ACHN (cell line): Measurements from ENCODE around the gene SUSD3.

Experiments used
- DNase-seq: peaks from one replicate; pipeline ENCODE4 v3.0.0-alpha.2; 2015
- in situ Hi-C: cut with HindIII; loops from 2 replicates; pipeline ENCODE4 v1.10.0; 2017; ENCODE audit warnings: low sequenced_read_pairs, low pct_ligation_motif_present, low pct_unique_long_range_greater_than_20kb

The SUSD3 gene

DNA sequence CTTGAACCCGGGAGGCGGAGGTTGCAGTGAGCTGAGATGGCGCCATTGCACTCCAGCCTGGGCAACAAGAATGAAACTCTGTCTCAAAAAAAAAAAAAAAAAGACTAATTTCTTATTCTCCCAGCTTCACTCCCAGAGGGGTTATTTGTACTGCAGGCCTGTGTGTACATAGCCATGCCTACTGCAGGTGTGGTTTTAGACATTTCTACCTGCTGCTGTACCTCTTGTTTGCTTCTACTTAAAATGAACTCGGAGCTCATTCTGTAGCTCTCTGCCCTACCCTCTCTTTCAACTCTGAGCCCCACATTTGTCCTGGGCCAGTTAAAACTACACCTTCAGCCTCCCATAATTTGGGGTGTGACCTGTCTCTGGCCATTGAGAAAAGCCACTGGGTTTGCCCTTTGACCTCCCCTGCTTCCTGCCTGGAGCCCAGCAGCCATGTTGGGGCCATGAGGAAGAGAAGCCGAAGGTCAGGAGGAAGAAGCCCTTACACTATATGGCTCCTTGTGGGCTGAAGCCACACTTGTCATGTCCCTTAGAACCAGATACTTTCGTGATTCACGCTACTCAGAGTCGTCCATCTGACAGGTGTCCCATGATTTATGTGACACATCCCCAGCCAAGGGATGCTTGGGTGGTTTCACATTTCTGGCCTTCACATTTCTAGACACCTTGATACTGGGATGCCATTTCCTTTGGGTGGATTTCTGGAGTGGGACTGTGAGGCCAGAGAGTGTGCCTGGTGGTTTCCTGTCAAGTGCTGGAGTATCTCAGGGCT, 28.1 kb downstream of the SUSD3 start:
- no peak for DNase-seq
- in situ Hi-C loops: no loop called here

DNA sequence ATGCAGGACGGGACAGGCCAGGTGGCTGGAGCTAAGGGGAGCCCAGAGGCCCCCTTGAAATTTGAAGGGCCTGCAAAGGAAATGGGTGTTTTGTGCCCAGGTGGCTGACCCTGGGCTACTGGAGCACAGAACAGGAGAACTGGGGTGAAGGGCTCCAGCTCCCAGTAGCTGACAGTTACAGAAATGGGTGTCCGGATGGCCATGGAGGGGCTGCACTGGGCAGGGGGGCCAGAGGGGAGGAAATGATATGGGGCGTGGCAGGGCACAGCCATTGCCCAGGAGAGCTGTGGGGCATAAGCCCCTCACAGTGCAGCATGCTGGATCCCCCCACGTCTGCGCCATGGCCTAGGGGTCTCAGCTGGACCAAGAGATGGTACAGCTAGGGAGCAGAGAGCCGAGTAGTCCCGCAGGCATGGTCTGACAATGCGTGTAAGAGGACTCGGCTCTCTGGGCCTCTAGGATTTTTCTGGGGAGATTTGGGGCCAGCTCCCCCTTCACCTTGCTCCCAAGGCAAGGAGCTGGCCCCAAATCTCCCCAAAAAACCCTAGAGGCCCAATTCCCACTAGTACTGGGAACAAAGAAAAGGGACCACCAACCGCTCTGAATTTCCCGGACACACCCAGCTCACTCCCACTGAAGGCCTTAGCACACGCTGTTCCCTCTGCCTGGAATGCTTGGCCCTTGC, 29.6 kb downstream of the SUSD3 start:
- in situ Hi-C loops: no loop called here

DNA sequence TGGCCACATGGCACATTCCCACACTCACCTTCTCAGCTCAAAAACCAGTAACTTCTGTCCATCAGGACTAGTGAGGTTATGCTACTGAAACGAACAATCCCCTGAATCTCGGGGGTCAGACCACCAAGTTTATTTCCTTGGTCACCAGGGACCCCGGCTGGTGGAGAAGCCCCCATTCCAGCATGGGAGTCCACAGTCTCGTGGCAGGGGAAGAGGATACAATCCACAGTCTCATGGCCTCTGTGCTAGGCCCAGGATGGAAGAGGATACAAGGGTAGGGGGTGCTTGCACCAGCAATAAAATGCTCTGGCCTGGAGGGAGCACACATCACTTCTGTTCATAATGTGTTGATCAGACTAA, 30.1 kb downstream of the SUSD3 start:
- DNase-seq: no peak
- in situ Hi-C loops: no loop called here

More for the DNA sequence above, 29.6 kb downstream of the SUSD3 start:
- no peak for DNase-seq

DNA sequence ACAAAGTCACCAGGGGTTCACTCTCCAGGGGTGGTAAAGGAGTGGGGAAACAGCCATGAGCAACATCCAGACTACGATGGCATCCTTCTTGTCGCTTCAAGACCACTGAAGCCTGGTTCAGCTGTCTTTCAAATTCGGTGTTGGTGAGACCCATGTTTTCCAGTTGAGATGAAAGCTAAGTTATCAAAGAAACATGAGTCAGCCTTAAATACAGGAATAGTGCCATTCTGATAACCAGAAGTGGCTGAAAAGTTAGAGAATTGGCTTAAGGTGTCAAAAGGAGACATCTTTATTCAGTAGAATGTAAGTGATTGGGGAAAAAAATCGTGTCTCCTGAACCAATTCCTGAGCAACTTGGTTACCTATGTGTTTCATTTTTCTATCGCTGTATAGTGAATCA, 30.5 kb downstream of the SUSD3 start:
- in situ Hi-C loops: no loop called here
- no peak for DNase-seq

DNA sequence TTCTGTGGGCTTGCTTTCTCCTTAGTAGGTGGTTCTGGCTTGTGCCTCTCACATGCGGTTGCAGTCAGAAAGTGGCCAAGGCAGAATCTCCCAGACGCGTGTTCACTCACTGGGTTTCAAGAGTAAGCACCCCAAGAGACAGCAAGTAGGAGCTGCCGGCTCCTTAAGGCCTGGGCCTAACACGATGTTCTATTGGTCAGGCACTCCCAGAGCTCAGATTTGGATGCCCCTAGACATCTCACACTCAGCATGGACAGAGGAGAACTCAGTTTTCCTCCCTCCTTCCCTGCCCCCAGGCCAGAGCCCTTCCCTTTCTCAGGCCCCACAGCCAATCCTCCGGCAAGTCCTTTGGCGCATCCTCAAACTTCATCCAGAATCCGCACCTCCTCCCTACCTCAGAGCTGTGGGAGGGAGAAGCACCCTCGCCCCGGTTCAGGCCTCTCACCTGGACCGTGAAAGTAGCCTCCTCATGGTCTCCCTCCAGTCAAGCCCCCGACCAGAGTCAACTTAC, 31.0 kb downstream of the SUSD3 start:
- no peak for DNase-seq

DNA sequence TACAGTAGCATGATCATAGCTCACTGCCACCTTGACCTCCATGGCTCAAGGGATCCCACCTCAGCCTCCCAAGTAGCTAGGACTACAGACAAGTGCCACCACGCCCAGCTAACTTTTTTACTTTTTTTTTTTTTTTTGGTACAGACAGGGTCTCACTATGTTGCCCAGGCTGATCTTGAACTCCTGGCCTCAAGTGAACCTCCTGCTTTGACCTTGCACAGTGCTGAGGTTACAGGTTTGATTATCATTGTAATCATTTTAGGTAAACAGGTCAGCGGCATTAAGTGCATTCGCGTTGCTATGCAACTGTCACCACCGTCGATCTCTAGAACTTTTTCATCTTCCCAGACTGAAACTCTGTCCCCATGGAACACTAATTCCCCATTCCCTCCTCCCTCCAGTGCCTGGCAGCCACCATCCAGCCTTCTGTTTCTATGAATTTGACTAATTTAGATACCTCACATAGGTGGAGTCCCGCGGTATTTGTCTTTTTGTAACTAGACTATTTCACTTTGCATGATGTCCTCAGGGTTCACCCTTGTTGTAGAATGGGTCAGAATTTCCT, 31.7 kb downstream of the SUSD3 start:
- in situ Hi-C loops: no loop called here
- DNase-seq: no peak

More for the DNA sequence above, 31.0 kb downstream of the SUSD3 start:
- in situ Hi-C loops: no loop called here

DNA sequence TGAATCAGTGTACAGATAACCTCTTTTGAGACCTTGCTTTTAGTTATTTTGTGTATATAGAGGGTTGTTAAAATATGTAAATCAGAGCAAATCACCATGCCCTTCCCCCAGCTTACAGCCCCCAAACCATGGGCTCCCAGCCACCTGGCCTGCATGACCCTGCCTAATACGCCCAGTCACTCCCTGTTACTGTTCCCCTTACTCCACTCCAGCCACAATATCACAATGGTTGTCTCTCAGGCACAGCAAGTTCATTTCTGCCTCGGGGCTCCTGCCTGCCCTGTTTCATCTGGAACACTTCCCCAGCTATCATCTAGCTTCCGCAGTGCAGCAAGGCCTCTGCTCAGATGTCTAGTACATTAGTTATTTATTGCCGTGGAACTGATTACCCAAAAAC, 32.6 kb downstream of the SUSD3 start:
- no peak for DNase-seq
- in situ Hi-C loops: no loop called here

DNA sequence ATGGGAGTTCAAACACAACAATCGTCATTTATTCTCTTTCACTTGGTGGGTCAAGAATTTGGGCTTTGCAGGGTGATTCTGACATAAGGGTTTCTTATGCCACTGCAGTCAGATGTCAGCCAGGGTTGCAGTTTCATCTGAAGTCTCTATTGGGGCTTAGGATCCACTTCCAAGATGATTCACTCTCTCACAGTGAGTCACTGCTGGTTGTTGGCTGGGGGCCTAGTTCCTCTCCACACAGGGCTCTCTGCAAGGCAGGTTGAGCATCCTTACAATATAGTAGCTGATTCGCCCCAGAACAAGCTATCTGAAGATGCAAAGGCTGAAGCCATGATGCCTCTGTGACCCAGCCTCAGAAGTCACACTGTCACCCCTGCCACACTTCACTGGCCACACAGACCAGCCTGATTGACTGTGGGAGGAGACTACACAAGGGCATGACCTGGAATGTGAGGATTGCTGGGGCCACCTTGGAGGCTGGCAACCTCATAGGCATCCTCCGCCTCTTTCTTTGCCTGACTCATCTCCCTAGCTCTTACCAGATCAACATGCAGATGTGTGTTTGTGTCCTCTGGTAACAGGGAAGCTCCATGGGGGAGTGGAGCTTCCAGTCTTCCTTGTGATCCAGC, 33.1 kb downstream of the SUSD3 start:
- in situ Hi-C loops: no loop called here
- DNase-seq: peak; percentile 65

DNA sequence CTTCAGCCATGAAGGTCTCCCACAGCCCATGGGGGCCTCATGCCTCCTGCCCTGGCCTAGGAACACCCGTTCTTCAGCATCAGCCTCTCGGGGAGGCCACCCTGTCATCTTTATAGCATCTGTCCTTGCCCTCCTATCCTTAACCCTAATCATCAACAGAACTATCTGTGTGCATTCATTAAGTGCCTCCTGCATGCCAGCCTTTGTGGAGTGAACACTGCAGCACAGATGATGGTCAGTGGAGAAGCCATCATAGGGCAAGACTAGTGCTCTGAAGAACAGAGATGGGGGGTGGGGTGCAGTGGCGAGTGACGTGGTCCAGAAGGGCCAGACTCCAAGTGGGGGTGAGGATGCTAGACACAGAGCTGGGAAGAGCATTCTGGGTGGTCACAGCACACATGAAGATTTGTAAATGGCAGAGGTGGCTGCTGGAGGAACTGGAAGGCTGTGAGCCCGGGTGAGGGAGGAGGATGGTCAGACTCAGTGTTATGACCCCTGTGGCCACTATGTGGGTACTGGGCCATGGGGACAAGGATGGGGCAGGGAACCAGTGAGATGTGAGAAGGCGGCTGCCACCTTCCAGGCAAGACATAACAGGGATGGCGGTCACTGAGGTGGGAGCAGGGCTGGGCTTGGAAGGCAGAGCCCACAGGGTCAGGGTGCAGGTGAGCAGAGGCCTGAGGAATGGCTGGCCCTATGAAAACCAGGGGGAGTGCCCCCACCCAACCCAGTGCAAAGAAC, 33.9 kb downstream of the SUSD3 start:
- in situ Hi-C loops: no loop called here
- no peak for DNase-seq

DNA sequence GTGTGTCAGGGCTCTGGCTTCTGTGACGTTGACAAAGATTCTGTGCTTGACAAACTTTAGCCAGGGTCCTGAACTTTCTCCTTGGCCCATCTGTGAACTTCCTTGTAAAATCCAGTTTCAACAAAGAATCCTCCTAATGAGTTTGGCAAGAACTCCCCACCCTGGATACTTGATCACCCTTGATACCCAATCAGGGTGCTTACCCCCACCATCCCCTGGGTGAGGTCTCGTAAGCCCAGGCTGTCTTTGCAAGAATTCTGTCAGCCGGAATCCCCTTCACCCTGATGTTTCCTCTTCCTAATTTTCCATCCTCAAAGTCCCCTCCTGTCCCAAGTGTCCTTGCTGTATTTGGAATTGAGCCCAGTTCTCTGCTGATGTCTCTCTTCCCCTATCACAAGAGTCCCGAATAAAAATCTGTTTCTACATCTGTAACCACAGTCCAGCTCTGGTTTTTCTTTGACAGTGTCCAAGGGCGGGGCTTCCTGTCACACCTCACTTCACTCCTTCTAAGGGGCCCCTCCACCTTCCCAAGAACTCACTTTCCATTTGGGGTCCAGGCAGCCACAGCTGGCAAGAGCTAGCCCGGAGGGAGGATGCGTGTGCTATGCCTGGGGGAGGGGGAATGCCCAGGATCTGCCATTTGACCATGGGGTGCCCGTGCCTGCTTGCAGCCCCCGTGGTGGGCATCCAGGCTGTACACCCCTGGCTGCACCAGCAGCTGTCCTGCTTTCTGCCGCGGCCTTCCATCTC, 34.8 kb downstream of the SUSD3 start:
- no peak for DNase-seq
- in situ Hi-C loops: no loop called here

DNA sequence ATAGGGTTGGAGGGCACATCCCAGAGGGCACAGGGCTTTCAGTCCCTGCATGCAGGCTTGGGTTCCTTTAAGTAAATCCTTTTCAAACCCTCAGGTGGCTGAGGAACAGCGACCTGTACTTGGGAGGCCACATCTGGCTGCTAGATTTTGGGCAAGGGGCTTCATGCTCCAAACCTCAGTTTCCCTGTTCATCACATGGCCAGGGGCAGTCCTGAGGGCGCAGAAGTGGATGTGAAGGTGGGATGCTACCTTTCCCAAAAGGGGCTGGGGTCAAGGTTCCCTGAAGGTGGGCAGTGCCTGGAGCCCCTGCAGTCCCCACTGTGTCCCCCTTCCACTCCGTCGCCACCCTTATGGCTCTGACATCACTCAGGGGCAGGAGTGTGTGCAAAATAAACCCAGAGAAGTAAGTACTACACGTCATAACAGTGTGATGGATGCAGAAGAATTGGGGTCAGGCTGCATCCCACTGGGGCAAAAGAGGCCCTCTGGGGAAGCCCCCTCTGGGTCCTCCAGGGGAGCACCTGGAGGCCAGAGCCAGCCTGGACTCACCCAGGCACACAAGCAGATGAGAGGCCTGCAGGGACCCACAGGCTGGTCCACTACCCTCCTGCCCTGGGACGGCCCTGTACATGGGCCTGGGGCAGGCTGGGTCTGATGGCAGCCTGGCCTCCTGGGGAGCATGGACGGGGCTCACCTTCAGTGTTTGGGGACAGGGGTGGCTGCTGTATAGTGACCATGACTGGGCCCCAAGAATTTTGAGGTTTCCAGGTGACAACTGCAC, 35.6 kb downstream of the SUSD3 start:
- no peak for DNase-seq
- in situ Hi-C loops: no loop called here

DNA sequence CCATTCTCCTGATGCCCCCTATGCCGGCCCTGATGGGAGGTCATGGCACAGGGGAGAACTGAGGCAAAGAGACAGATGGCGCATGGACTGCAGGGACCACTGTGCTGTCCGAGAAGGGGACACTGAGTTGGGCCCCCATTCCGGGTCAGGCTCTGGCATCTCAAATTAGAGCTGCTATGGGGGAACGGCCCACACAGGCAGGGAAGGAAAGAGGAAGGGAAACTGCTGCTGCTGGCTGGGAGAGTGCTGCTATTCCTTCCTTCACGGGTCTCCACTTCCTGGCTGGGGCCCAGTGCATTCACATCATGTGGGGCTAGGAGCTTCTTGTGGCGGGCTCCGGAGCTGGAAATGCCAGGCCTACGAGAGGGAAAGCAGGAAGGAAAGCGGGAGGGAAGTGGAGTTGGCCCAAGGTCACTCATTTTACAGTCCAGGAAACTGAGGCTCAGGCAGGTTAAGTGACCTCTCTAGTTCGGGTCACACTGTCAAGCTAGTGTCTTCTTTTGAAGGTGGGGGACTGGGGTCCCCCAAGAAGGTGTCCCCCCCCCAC, 36.2 kb downstream of the SUSD3 start:
- DNase-seq: no peak
- in situ Hi-C loops: no loop called here

DNA sequence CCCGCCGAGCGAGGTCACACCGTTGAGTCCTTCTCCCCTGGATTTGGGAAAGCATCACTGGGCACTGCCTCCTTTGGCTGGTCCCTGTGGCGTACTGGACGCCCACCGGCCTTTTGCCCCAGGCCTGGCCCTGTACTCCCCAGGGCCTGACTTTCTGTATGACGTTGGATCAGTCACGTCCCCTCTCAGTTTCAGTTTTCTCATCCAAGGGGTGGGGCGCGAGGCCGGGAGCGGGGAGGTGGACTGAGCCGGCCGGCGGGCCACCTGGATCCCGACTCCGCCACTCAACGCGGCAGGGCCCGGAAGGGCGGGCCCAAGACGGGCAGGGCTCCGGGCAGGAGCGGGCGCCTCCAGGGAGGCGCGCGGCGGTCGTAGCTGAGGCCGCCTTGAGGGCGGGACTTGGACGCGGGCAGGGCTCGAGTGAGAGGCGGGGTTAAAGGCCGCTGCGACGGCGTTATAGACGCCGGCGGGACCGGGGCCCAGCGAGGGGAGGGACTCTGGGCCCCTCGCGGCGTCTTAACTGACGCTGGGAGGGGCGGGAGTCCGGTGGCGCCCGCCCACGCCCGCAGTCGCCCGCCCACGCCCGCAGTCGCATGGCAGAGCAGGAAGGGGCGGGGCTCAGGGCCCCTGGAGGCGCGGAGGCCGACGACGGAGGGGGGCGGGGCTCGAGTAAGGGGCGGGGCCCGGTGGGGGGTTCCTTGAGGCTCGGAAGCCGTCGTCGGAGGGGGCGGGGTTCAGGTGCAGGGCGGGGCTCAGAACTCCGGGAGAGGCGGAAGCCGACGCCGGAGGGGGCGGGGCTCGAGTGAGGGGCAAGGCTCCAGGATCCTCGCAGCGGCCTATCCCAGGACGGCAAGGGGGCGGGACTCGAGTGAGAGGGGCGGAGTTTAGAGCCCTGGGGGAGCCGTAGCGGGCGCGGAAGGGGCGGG, 37.0 kb downstream of the SUSD3 start:
- in situ Hi-C loops: no loop called here
- DNase-seq: peak; percentile 96

DNA sequence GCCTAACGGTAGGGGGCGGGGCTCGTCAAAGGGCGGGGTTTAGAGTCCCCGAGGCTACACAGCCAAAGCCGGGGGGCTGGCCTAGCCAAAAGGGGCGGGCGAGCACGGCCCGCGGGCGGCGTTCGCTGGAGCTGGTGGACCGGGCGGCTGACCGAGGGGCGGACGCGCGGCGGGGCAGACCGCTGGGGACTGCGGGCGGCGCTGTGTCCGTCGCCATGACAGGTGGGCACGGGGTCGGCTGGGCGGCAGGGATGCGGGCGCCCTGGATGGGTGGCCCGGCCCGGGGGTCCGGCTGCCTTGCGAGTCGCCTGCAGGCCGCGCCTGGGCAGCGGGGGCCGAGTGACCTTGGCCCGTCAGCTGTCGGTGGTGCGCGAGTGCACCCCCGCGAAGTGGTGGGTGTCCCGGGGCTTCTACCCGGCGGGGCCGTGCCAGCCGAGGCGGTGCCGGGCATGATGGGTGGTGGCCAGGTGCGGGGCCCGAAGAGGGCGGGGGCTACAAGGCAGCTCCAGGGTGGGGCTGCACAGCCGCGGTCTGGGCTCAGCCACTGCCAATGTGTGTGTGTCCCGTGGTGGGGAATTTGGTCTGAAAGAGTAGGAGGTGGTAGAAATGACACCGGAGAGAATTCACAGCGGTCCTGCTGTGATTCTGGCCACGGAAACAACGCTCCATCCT, 37.8 kb downstream of the SUSD3 start, which contains the start of gene CARD19:
TSS of gene CARD19 (plus strand) at position 87 of the 672 bp plus-strand sequence. CDS start at position 216, 129 bp downstream.
- peak; percentile 31 for DNase-seq
- in situ Hi-C loops: no loop called here

DNA sequence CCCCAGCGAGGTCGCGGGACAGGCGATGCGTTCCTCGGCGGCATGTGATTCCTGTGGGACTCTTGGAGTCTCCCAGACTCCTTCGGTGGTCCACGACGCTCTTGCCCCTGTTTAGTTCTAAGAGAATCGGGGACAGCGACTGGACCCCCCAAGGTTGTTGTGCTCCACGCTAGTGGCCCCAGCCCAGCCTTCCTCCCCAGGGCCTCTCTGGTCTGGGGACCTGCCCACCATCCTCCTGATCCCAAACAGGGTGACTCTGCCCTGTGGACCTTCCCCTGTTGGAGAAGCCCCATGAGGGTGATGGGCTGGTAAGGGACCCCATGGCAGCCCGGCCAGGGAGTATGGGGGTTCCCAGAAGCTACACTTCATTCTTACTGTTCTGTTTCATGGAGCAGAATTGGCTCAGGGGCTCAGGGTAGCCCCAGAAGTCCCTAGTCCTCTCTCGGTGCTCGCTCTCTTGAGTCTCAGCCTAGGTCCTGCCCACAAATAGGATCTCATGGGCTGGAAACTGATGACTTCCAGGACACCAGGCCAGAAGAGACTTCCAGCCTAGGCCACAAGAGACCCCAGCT, 38.4 kb downstream of the SUSD3 start:
- in situ Hi-C loops: no loop called here
- no peak for DNase-seq
